A549 treated with AZD2906 at 1 μM for 4 hours (cell line): Measurements from ENCODE around the gene GOLGA6L22. TPM values are rescaled to one million over a fixed set of nuclear protein-coding genes. Genes with fewer than 3 reads are reported as not detected.

Experiments used
- total RNA-seq: library from RNA; stranded (reverse); fragments of 200-300 nt; extraction: Qiagen RNA extraction; gene quantifications from 5 replicates; pipeline ENCODE4 v1.2.3, GENCODE V29; 2022

GOLGA6L22 gene, protein sequence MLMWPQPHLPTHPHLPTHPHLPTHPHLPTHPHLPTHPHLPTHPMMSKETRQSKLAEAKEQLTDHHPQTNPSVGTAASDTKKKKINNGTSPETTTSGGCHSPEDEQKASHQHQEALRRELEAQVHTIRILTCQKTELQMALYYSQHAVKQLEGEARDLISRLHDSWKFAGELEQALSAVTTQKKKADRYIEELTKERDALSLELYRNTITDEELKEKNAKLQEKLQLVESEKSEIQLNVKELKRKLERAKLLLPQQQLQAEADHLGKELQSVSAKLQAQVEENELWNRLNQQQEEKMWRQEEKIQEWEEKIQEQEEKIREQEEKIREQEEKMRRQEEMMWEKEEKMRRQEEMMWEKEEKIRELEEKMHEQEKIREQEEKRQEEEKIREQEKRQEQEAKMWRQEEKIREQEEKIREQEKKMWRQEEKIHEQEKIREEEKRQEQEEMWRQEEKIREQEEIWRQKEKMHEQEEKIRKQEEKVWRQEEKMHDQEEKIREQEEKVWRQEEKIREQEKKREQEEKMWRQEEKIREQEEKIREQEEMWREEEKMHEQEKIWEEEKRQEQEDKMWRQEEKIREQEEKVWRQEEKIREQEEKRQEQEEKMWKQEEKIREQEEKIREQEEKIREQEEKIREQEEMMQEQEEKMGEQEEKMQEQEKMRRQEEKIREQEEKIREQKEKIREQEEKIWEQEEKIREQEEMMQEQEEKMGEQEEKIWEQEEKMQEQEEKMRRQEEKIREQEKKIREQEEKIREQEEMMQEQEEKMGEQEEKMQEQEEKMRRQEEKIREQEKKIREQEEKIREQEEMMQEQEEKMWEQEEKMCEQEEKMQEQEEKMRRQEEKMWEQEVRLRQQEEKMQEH
- total RNA-seq: not detected in 5 replicates

DNA sequence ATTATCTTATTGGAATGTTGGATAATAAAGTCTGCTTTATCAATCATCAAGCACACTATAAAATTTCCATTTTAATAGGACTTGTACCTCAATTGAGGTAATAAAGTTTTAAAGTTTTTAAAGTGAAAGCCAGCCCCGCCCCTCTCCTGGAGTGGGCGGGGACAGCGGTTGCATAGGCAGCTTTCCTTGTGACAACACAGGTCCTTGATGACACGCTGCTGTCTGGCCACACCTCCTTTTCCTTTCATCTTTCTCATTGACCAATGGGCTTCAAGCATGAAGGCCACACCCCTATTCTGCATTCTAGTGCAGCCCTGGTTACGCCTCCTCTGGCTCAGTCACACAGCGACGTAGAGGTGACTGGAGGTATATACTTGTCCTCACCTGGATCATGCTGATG lies at the start of gene GOLGA6L22:
Gene GOLGA6L22, plus strand, starts transcription at position 301 of the 400 bp plus-strand sequence. Its CDS starts 91 bp downstream, at position 392.

